Measurements from ENCODE around the gene UNC5C. TPM values are rescaled to one million over a fixed set of nuclear protein-coding genes. Genes with fewer than 3 reads are reported as not detected.

The UNC5C gene
- total and polyA plus RNA-seq, 2 of the 8 experiments (the other 6 are each of a cell fraction or from before 2014, with no cell fraction given) = 0.30 to 1.3 TPM

DNA sequence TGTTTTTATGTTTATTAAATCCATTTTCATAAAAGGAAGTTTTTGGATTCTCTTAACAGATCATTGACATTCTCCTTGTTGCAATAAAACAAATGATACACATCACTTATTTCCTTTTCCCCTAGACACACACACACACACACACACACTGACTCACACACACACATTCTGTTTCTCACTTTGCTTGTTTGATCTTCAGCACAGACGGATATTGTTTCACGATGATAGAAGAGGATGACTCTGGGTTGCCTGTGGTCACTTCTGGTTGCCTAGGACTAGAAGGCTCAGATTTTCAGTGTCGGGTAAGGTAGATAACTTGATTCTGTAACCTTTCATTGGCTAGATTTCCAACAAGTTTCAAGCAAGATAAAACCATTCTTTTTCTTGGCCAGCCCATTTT is 434.3 kb downstream of the UNC5C start (continued):
- TF ChIP-seq, protein P1, sequence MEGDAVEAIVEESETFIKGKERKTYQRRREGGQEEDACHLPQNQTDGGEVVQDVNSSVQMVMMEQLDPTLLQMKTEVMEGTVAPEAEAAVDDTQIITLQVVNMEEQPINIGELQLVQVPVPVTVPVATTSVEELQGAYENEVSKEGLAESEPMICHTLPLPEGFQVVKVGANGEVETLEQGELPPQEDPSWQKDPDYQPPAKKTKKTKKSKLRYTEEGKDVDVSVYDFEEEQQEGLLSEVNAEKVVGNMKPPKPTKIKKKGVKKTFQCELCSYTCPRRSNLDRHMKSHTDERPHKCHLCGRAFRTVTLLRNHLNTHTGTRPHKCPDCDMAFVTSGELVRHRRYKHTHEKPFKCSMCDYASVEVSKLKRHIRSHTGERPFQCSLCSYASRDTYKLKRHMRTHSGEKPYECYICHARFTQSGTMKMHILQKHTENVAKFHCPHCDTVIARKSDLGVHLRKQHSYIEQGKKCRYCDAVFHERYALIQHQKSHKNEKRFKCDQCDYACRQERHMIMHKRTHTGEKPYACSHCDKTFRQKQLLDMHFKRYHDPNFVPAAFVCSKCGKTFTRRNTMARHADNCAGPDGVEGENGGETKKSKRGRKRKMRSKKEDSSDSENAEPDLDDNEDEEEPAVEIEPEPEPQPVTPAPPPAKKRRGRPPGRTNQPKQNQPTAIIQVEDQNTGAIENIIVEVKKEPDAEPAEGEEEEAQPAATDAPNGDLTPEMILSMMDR (IDR thresholded peaks at IDR 0.05; ENCODE audit: control extremely low read depth in 1 of 3, insufficient read depth in 1 of 3, low read depth in 1 of 3, low read length in 3 of 3) = no peak
- TF ChIP-seq SIN3A (conservative IDR thresholded peaks at IDR 0.05 in 1 of 2, IDR thresholded peaks at IDR 0.05 in 1 of 2; ENCODE audit: low read depth in 1 of 2, low read length in 2 of 2) (no peak), CHD2 (IDR thresholded peaks at IDR 0.05; ENCODE audit: low read length) (no peak), NANOG (IDR thresholded peaks at IDR 0.05; ENCODE audit: insufficient read depth, low read depth, low read length, poor library complexity, severe bottlenecking) (no peak), PHF8 (conservative IDR thresholded peaks at IDR 0.05; ENCODE audit: low read depth, low read length) (no peak), JUND (IDR thresholded peaks at IDR 0.05; ENCODE audit: low read length) (no peak), SP4 (IDR thresholded peaks at IDR 0.05; ENCODE audit: low read length) (no peak)
